ENCODE results near the gene INPP5A.

The INPP5A gene

DNA sequence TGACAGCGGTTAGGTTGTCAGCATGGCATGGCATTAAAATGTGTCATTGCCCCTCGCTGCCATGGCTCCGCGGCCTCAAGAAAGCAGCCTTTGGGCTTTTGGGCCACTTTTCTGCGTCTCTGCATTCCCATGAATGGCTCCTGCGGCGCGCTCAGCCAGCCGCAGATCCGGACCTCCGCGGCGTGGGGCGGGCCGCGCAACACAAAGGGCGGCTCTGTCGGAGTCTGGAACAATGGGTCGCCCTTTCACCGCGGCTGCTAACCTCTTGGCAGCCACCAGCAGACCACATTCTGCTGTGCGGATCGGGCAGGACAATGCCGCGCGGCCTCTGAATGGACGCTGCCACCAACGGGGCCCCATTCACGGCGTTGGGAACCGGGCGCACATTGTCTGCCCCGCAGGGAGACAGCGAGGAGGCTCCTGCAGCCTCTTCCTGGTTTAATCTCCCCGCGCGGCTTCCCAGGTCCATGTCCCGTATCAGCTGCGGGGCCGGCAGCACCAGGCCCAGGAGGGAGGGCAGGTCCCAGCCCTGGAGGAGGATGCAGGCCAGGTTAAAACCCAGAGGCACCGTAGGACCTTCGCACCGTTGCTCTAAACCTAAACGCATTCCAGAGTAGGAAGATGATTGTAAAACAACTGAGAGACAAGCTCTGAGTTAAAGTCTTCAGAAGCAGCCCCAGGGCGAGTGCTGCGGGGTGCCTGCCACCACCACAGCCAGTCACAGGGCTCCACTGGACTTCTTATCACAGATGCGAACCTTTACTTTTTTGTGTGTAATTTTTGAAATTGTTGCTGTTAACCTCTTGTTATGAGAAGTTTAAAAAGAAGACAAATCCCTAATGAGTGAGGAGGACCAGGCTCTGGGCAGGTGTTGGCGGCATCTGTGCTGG, 176.8 kb downstream of the INPP5A start:
- TF ChIP-seq SPI1 (IDR thresholded peaks at IDR 0.05; ENCODE audit: borderline replicate concordance, low read depth) (no peak), POLR2AphosphoS5 (IDR thresholded peaks at IDR 0.05; ENCODE audit: low read depth) (no peak), GABPA (IDR thresholded peaks at IDR 0.05; ENCODE audit: low read depth) (no peak)
- TF ChIP-seq, protein P1, sequence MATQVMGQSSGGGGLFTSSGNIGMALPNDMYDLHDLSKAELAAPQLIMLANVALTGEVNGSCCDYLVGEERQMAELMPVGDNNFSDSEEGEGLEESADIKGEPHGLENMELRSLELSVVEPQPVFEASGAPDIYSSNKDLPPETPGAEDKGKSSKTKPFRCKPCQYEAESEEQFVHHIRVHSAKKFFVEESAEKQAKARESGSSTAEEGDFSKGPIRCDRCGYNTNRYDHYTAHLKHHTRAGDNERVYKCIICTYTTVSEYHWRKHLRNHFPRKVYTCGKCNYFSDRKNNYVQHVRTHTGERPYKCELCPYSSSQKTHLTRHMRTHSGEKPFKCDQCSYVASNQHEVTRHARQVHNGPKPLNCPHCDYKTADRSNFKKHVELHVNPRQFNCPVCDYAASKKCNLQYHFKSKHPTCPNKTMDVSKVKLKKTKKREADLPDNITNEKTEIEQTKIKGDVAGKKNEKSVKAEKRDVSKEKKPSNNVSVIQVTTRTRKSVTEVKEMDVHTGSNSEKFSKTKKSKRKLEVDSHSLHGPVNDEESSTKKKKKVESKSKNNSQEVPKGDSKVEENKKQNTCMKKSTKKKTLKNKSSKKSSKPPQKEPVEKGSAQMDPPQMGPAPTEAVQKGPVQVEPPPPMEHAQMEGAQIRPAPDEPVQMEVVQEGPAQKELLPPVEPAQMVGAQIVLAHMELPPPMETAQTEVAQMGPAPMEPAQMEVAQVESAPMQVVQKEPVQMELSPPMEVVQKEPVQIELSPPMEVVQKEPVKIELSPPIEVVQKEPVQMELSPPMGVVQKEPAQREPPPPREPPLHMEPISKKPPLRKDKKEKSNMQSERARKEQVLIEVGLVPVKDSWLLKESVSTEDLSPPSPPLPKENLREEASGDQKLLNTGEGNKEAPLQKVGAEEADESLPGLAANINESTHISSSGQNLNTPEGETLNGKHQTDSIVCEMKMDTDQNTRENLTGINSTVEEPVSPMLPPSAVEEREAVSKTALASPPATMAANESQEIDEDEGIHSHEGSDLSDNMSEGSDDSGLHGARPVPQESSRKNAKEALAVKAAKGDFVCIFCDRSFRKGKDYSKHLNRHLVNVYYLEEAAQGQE (IDR thresholded peaks at IDR 0.05; ENCODE audit: insufficient replicate concordance, low read depth), result no peak
- TF ChIP-seq, protein P2, sequence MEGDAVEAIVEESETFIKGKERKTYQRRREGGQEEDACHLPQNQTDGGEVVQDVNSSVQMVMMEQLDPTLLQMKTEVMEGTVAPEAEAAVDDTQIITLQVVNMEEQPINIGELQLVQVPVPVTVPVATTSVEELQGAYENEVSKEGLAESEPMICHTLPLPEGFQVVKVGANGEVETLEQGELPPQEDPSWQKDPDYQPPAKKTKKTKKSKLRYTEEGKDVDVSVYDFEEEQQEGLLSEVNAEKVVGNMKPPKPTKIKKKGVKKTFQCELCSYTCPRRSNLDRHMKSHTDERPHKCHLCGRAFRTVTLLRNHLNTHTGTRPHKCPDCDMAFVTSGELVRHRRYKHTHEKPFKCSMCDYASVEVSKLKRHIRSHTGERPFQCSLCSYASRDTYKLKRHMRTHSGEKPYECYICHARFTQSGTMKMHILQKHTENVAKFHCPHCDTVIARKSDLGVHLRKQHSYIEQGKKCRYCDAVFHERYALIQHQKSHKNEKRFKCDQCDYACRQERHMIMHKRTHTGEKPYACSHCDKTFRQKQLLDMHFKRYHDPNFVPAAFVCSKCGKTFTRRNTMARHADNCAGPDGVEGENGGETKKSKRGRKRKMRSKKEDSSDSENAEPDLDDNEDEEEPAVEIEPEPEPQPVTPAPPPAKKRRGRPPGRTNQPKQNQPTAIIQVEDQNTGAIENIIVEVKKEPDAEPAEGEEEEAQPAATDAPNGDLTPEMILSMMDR (IDR thresholded peaks at IDR 0.05; ENCODE audit: insufficient read depth, low read length), result no peak
- DNase-seq (ENCODE audit: low read depth in 1 of 2, low spot score in 1 of 2), result no peak
- H3K27ac ChIP-seq (replicated peaks), result no peak overlapping the region
- no peak overlapping the region for H3K4me3 ChIP-seq (replicated peaks; ENCODE audit: insufficient read depth, low read length)
- no peaks in the 10 kb centered on the region for H3K27me3 ChIP-seq (ENCODE audit: insufficient read depth, poor library complexity, severe bottlenecking)

DNA sequence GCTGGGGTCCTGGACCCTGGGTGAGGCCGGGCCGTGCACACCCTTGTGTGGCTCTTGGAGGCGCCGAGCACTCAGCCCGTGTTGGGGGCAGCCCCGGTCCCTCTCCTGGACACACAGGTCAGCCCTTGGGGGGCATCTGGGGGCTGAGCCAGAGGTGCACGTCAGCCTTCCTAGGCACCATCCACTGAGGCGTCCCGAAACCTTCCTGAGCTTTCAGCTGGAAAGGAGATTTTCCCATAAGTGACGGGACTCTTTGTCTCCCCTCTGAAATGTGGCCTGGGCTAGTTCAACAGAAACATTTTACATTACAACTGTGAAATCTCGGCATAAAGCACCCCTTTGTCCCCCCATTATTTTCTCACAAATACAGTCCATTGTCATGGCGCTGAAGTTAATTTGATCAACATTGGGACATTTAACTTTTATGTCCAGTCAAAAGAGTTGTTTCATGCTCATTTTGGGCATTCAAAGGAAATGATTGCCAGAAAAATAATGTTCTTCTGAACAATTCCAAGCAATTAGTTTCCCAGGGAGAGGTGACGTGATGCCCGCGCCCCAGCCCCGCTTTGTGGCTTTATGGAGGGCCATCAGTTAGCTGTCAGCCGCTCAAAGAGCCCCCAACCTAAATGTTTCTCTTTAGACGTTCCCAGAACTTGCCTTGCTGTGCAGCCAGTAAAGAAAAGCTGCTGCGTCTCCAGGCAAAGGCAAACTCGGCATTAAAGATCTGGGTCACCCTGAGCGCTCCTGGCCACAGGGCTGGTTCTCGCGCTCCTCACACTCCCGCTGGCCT, 177.6 kb downstream of the INPP5A start:
- H3K4me3 ChIP-seq (replicated peaks; ENCODE audit: insufficient read depth, low read length), result no peak overlapping the region
- no peak for DNase-seq (ENCODE audit: low read depth in 1 of 2, low spot score in 1 of 2)
- H3K27ac ChIP-seq (replicated peaks), result no peak overlapping the region
- TF ChIP-seq GABPA (IDR thresholded peaks at IDR 0.05; ENCODE audit: low read depth), result no peak
- TF ChIP-seq, protein P1 (IDR thresholded peaks at IDR 0.05; ENCODE audit: insufficient replicate concordance, low read depth), result no peak
- no peak for TF ChIP-seq POLR2AphosphoS5 (IDR thresholded peaks at IDR 0.05; ENCODE audit: low read depth)
- TF ChIP-seq SPI1 (IDR thresholded peaks at IDR 0.05; ENCODE audit: borderline replicate concordance, low read depth), result no peak
- TF ChIP-seq, protein P2 (IDR thresholded peaks at IDR 0.05; ENCODE audit: insufficient read depth, low read length), result no peak
- no peaks in the 10 kb centered on the region for H3K27me3 ChIP-seq (ENCODE audit: insufficient read depth, poor library complexity, severe bottlenecking)

DNA sequence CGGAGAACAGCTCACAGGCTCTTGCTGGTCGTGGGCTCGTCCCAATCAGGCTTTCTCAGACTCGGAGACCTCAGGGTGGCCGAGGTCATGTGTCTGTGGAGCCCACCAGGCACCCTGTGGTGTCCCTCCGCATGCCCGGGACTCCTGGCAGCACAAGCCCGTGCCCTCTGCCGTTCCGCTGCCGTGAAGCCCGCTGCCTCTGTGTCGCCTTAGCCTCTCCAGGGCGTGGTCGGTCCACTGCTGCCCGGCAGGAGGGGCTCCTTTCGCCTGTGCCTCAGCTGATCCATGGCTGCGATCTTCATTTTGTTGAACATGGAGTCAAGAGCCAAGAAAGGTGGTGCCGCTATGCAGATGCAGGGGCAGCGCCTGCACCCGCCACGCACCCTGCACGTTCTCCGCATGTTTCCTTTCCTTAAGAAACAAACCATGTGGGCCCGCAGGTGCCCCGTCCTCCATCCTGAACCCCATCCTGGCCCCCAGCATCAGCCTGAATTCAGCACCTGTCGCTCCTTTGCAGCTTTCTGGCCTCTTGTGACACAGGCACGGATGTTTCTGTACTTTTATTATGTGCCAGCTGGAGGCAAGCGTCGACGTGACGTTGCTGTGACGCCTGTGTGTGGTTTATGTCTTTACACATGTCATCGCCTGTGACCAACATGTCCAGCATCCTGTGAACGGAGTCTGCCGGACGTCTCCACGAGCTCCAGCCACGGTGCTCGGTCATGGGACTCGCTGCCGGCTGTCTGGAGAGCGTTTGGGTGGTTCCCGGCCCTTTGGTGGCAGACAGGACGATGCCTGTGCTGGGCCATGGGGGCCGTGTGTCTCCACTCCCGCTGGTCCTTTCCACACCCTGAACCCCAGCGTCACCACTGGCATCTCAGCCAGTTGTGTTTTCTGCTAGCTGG, 178.4 kb downstream of the INPP5A start:
- no peak overlapping the region for H3K4me3 ChIP-seq (replicated peaks; ENCODE audit: insufficient read depth, low read length)
- H3K27ac ChIP-seq (replicated peaks), result peak overlapping the region; percentile 70
- no peaks in the 10 kb centered on the region for H3K27me3 ChIP-seq (ENCODE audit: insufficient read depth, poor library complexity, severe bottlenecking)
- no peak for DNase-seq (ENCODE audit: low read depth in 1 of 2, low spot score in 1 of 2)
- no peak for TF ChIP-seq POLR2AphosphoS5 (IDR thresholded peaks at IDR 0.05; ENCODE audit: low read depth)
- TF ChIP-seq, protein P1 (IDR thresholded peaks at IDR 0.05; ENCODE audit: insufficient replicate concordance, low read depth), result no peak
- TF ChIP-seq, protein P2 (IDR thresholded peaks at IDR 0.05; ENCODE audit: insufficient read depth, low read length), result no peak
- no peak for TF ChIP-seq SPI1 (IDR thresholded peaks at IDR 0.05; ENCODE audit: borderline replicate concordance, low read depth)
- no peak for TF ChIP-seq GABPA (IDR thresholded peaks at IDR 0.05; ENCODE audit: low read depth)
